ENCODE measurements around the gene ERCC6L.

The ERCC6L gene

GRCh38 chrX:72269671-72270251, 30.9 kb upstream of the ERCC6L start:
- Histone ChIP-seq H3K27me3 (ENCODE audit: insufficient read depth, low read depth, severe bottlenecking) (no peaks in the 10 kb centered on the region), H3K4me3 (ENCODE audit: low read depth, low read length) (no peak overlapping the region), H3K9me3 (ENCODE audit: severe bottlenecking) (no peaks in the 10 kb centered on the region), H3K36me3 (peaks cover 90% of the 10 kb centered on the region), H3K27ac (no peak overlapping the region)
- no peak for TF ChIP-seq CTCF (IDR thresholded peaks at IDR 0.05; ENCODE audit: low read depth, low read length)
- no peak for DNase-seq

- no peak for DNase-seq
- no peaks in the 10 kb centered on the region for H3K27me3 ChIP-seq (ENCODE audit: insufficient read depth, low read depth, severe bottlenecking)
- no peak overlapping the region for H3K27ac ChIP-seq
- no peak for TF ChIP-seq CTCF (IDR thresholded peaks at IDR 0.05; ENCODE audit: low read depth, low read length)
- H3K9me3 ChIP-seq (ENCODE audit: severe bottlenecking) = no peaks in the 10 kb centered on the region
- no peak overlapping the region for H3K4me3 ChIP-seq (ENCODE audit: low read depth, low read length)
- peaks cover 80% of the 10 kb centered on the region for H3K36me3 ChIP-seq
These were observed 30.0 kb upstream of the ERCC6L start for GRCh38 chrX:72268597-72269365.

GRCh38 chrX:72265263-72265662, 26.4 kb upstream of the ERCC6L start:
- peaks cover 48% of the 10 kb centered on the region for H3K36me3 ChIP-seq
- DNase-seq = no peak
- H3K9me3 ChIP-seq (ENCODE audit: severe bottlenecking) = no peaks in the 10 kb centered on the region
- no peak overlapping the region for H3K4me3 ChIP-seq (ENCODE audit: low read depth, low read length)
- H3K27me3 ChIP-seq (ENCODE audit: insufficient read depth, low read depth, severe bottlenecking) = no peaks in the 10 kb centered on the region
- TF ChIP-seq CTCF (IDR thresholded peaks at IDR 0.05; ENCODE audit: low read depth, low read length) = no peak
- H3K27ac ChIP-seq = no peak overlapping the region

GRCh38 chrX:72262077-72262476, 23.2 kb upstream of the ERCC6L start:
- TF ChIP-seq CTCF (IDR thresholded peaks at IDR 0.05; ENCODE audit: low read depth, low read length) = no peak
- H3K4me3 ChIP-seq (ENCODE audit: low read depth, low read length) = no peak overlapping the region
- H3K9me3 ChIP-seq (ENCODE audit: severe bottlenecking) = no peaks in the 10 kb centered on the region
- H3K36me3 ChIP-seq = peaks cover 16% of the 10 kb centered on the region
- no peak for DNase-seq
- no peak overlapping the region for H3K27ac ChIP-seq
- H3K27me3 ChIP-seq (ENCODE audit: insufficient read depth, low read depth, severe bottlenecking) = no peaks in the 10 kb centered on the region

- H3K27me3 ChIP-seq (ENCODE audit: insufficient read depth, low read depth, severe bottlenecking) = no peaks in the 10 kb centered on the region
- no peaks in the 10 kb centered on the region for H3K36me3 ChIP-seq
- H3K27ac ChIP-seq = no peak overlapping the region
- H3K9me3 ChIP-seq (ENCODE audit: severe bottlenecking) = no peaks in the 10 kb centered on the region
- no peak for DNase-seq
- TF ChIP-seq CTCF (IDR thresholded peaks at IDR 0.05; ENCODE audit: low read depth, low read length) = no peak
- no peak overlapping the region for H3K4me3 ChIP-seq (ENCODE audit: low read depth, low read length)
These were observed 21.6 kb upstream of the ERCC6L start for GRCh38 chrX:72260448-72260847.

Data from WERI-Rb-1 (cell line).